NCI-H1417 treated with DMSO at 0.1 percent for 48 hours (cell line): ENCODE data around the gene CHCHD2.
"Not testable (repeated sequence)": the region's sequence is repeated elsewhere in the genome, so short reads cannot be mapped to it uniquely, and the experiment has no call there.

Experiments used
- DNase-seq: peaks from one replicate; lab custom pipeline; 2025; lab: John Stamatoyannopoulos, UW

CHCHD2 gene, protein sequence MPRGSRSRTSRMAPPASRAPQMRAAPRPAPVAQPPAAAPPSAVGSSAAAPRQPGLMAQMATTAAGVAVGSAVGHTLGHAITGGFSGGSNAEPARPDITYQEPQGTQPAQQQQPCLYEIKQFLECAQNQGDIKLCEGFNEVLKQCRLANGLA

DNA sequence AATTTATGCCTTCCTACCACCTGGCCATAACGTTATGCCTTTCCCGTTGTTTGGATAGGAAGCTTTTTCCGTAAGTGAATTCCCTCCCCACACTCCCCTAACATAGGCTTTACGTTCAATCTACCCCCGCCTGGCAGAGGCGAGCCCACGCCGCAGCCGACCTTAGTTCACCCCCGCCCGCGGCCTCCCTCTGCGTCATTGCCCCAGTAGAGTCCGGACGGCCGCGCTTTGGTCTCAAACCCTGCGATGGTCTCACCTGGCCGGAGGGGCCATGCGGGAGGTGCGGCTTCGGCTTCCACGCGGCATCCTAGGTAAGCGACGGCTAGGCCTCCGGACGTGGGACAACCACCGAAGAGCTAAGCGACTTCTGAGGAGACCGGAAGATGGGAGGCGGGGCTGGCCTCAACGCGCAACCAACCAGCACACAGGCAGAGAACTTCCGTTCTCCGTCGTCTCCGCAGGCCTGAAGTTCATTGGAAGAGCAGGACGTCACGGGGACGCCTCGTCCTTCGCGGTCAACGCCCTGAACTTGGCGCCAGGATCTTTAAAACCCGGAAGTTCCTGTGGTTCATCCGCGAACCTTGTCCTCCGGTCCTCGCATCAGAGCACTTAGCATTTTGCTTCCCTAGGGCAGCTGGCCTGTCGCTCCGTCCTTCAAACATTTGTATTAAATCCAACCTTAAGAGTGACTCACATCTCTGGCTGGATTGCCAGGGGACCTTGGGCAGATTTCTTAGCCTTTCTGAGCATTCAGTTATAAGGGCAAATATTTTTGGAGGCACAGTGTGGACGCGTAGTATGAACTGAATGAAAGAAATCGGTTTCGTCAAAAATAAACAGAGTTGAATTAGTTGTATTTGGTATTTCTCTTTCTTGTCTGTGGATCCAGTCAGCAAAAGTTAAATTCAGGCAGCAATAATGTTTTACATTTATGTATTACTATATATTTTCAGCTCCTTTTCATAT is at the start of gene CHCHD2:
CHCHD2 (minus strand) TSS at position 369 of the 966 bp plus-strand sequence; CDS start at position 306, 63 bp downstream.
- peak; percentile 93 for DNase-seq

DNA sequence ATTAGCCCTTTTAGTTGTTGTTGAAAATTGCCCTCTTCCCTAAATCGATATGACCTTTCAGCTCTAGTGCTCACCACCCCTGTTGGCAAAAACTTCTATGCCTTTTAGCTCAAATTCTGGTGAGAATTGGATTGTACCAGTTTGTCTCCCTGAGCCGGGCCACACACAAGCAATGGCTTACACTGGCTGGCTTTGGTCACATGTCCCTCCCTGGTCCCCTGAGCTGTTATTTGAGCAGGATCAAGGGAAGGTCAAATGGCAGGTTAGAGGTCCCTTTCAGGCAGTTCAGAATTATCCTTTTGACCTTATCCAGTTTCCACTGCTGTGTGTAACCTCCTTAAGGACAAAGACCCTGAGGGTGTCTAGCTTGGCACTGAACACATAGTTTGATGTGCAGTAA is 24.8 kb upstream of the CHCHD2 start:
- not testable (repeated sequence) for DNase-seq

DNA sequence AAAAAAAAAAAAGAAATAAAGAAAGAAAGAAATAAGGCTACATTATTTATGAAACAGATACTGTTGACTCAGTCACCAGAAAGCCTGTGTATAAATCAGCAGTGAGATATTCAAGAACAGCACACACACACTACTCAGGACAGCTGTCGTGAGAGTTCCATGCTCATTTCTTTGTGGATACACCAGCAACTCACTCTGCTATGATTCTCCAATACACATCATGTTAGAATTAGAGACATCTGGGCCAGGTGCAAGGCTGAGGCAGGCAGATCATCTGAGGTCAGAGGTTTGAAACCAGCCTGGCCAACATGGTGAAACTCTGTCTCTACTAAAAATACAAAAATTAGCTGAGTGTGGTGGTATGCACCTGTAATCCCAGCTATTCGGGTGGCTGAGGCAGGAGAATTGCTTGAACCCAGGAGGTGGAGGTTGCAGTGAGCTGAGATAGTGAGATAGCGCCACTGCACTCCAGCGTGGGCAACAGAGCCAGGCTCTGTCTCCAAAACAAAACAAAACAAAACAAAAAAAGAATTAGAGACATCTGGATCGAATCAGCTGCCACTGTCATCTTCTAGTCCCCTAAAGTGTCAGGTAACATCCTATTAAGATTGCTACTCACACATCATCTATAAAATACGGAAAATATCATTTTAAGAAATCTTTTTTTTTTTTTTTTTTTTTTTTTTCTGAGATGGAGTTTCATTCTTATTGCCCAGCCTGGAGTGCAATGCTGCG is 21.1 kb upstream of the CHCHD2 start:
- DNase-seq: no peak

DNA sequence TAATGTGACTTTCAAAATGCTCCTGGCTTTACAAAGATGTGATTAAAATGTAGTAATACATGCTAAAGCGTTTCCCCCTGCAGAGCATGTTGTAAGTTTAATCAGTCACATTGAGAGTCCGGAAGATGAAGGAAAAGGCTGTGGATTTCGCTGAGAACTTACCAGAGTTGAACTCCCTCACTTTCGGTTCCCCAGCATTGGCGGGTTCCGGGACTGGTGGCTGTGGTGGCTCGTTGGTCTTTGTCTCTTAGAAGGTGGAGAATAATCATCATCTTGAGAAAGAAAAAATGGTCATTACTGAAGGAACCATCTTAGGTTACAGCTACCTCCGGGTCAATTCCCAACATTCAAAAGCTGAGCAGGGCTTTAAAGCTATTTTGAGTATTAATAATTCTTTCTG is 19.6 kb upstream of the CHCHD2 start:
- no peak for DNase-seq

DNA sequence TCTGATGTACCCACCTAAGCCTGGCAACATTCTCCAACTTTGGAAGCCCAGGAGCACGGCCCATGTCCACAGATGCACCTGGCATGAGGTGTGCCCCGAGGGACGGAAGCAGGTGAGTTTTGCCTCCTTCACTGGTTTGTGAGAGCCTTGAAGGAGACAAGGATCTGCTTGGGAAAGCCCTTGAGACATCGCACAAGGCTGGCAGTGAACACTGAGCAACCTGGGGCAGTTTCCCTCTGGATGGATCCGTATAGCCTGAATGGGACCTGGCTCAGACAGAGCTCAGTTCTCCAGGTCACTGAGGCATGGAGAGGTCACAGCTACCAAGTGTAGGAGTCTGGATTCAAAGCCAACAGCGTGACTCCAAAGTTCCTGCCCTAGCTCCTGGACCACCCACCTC is 18.7 kb upstream of the CHCHD2 start:
- DNase-seq: no peak

DNA sequence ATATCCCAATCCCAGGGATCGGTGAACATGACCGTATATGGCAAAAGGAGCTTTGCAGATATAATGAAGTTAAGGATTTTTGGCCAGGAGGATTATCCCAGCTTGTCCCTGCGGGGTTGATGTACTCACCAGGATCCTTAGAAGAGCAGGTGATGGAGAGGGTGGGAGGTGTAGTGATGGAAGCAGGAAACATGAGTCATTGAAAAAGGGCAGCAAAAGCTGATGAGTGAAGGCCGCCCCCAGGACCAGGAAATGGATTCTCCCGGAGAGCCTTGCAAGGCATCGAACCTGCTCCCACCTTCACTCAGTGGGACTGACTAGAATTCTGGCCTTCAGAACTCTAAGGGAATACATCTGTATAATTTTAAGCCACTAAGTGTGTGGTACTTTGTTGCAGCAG is 15.2 kb upstream of the CHCHD2 start:
- DNase-seq: no peak

DNA sequence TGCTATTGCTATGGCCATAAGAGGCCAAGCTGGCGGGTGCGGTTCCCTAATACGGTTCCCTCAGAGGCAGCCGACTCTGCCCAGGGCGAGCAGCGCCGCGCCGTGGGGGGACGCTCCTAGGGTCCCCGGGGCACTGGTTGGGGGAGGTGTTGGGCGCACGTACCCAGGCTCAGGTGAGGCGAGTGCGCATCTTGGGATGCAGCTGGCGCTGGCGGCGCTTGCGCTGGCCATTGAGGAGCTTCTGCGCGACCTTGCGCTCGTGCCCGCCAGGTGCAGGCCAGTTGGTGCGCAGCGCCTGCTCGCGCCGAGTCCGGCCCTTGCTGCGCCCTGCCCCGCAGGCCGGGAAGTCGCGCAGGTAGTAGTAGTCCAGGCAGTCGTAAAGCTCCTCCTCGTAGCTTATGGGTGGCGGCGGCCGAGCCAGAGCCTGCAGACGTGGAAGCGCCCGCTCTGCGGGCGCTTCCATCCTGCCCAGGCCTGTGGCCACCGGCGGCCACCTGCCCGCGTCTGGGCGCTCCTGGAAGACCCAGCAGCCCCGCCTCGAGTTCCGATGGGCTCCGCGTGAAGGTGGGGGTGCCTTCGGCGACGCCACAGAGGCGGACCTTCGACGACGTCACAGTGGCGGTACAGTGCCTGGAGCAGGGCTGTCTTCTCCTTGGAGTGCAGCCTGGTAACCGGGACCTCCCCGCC is 9.7 kb upstream of the CHCHD2 start, which contains the start of gene NUPR2:
NUPR2 (minus strand) TSS at position 566 of the 687 bp plus-strand sequence; CDS start at position 463, 103 bp downstream.
- no peak for DNase-seq

DNA sequence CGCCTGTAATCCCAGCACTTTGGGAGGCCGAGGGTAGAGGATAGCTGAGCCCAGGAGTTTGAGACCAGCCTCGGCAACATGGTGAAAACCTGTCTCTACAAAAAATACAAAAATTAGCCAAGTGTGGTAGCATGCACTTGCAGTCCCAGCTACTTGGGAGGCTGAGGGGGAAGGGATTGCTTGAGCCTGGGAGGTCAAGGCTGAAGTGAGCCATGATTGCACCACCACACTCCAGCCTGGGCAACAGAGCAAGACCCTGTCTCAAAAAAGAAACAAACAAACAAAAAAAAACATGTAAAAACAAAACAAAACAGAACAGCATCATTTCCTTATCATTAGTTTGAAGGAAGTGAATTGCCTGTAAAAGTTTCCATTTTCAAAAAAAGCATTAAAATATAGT is 6.0 kb upstream of the CHCHD2 start:
- not testable (repeated sequence) for DNase-seq

DNA sequence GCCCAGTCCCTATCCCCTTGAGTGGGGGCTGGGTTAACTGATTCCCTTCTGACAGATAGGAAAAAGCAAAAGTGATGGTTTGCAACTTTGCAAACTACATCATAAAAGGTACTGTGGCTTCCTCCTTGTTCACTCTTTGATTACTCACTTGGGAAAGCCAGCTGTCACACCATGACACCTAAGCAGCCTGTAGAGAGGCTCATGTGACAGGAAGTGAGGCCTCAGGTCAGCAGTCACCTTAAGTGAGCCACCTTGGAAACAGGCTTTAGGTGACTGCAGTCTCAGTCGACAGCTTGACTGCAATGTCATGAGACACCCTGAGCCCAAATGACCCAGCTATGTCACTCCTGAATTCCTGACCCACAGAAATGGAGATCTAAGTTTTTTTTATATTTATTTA is 4.3 kb upstream of the CHCHD2 start:
- no peak for DNase-seq

DNA sequence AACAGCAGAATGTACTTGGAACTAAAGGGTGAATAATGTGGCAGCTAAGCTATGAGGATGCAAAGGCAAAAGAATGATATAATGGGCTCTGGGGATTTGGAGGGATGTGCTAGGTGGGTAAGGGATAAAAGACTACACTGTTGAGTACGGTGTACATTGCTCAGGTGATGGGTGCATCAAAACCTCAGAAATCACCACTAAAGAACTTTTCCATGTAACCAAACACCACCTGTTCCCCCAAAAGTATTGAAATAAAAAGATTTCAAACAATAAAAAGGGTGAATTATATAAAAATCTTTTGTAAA is 1.6 kb upstream of the CHCHD2 start:
- no peak for DNase-seq

DNA sequence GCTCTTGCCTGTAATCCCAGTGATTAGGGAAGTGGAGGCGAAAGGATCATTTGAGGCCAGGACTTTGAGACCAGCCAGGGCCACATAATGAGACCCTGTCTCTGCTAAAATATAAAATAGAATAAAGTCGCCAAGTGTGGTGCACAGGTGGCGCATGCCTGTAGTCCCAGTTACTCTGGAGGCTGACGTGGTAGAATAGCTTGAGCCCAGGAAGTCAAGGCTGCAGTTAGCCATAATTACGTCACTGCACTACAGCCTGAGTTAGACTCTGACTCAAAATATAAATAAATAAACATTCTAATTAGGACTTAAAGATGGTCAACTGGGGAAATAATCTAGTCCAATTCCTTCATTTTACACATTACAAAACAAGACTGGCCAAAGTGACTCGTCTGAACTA is 768 bp downstream of the CHCHD2 start:
- DNase-seq: peak; percentile 11

DNA sequence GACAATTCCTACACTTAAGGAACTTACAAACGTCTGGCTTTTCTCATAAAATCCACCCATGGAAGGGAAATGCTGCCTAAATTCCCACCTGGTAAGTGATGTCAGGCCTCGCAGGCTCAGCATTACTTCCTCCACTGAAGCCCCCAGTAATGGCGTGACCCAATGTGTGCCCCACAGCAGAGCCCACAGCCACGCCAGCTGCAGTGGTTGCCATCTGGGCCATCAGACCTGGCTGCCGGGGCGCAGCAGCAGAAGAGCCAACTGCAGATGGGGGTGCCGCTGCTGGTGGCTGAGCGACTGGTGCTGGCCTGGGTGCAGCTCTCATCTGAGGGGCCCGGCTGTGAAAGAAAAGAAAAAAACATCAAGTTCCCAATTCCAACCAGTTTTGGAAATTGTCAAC is 2.1 kb downstream of the CHCHD2 start:
- not testable (repeated sequence) for DNase-seq

DNA sequence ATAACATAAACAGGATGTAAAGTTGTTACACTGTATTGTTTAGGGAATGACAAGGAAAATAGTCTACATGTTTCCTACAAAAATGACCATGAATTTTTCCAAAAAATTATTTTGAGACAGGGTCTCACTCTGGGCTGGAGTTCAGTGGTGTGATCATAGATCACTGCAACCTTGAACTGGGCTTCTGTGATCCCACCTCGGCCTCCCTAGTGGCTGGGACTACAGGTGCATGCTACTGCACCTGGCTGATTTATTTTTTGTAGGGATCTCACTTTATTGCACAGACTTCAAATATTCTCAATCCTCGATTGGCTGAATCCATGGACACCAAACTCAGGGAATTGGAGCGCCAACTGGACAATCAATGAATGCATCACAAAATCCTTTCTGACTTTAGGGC is 6.6 kb downstream of the CHCHD2 start:
- DNase-seq: no peak

DNA sequence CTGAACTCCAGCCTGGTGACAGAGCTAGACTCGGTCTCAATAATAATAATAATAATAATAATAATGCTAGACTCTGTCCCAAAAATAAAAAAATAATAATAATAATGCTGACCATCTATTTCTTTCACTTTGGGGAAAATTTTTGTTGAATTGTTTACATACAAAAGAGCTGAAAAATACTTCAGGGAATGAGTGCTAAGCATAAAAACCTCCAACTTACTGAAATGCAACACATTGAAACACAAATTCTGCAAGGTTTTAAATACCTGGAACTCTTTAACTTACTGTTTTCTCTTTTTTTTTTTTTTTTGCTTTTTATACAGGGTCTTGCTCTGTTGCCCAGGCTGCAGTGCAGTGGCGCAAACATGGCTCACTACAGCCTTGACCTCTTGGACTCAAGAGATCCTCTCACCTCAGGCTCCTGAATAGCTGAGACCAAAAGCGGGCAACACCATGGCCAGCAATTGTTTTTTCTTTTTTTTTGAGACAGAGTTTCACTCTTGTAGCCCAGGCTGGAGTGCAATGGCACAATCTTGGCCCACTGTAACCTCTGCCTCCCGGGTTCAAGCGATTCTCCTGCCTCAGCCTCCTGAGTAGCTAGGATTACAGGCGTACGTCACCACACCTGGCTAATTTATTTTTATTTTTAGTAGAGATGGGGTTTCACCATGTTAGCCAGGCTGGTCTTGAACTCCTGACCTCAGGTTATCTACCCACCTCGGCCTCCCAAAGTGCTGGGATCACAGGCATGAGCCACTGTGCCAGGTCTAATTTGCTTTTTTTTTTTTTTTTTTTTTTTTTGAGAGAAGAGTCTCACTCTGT is 7.9 kb downstream of the CHCHD2 start:
- not testable (repeated sequence) for DNase-seq

DNA sequence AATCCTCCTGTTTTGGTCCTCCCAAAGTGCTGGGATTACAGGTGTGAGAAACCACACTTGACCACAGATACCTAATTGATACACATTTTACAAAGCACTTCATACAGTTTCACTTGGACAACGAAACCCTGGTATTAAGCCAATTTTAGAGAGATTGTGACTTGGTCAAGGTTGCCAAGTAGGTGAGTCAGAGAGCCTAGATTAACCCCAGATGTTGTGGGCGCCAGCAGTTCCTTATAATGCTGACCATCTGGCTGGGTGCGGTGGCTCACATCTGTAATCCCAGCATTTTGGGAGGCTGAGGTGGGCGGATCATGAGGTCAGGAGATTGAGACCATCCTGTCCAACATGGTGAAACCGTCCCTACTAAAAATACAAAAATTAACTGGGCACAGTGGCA is 8.6 kb downstream of the CHCHD2 start:
- DNase-seq: no peak

DNA sequence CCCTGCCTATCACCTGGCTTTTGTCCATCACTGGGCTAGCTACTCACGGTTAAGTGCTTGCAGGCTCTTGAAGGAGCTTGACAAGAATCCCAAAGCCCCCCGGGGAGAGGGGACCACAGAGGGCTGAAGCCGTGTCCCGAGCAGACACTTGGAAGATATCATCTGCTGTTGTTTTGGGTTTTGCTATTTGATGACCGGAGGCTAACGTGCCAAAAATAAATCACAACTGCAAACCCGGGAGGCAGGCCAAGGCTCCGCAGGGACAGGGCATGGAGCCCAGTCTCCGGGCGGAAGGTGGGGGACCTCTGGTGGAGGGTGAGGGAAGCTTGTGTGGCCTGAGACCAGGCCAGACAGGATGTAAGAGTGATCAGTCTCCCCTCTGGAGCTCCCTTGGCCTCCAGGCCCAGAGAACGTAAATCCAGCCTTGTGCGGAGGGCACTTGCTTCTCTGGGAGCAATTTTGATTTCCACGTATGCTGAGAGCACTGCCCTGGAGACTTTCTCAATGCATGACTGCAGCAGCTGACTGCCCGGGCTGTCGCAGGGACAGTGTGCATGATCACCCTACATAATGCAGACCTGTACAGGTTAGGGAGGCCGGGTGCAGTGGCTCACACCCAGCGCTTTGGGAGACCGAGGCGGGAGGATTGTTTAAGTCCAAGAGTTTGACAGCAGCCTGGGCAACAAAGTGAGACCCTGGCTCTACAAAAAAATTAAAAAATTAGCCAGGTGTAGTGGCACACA is 13.3 kb downstream of the CHCHD2 start, which contains the start of gene PHKG1:
PHKG1 (minus strand) TSS at position 164 of the 743 bp plus-strand sequence. CDS start 4,011 bp downstream, outside the sequence.
- DNase-seq: no peak

DNA sequence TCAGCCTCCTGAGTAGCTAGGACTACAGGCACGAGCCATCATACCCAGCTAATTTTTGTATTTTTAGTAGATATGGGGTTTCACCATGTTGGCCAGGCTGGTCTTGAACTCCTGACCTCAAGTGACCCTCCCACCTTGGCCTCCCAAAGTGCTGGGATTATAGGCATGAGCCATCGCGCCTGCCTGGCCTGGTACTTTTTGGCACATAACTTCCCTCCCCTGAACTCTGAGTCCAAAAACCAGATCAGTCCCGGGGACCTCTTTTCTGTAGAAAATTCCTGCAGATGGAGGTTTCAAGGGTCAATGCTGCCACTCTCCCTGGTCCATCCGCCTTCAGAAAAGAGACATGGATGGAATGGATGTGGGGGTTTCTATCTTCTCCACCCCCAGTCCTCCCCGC is 13.9 kb downstream of the CHCHD2 start:
- DNase-seq: not testable (repeated sequence)

DNA sequence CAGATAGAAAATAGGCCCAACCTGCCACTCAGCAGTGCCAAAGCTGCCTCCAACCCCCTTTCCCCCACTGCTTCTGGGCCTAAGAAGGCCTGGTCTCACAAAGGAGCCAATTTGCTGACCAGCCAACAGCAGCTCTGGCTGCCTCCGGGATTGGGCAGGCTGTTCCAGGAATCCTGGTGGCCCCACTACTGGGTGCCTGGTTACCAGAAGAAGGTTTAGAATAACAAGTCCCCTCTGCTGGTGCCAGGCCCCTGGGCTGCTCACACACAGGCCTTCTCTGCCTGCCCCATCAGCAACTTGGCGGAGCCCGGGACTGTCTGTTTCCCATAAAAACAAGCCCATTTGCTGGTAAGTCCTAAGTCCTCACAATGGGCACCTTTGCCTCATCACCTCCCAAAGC is 14.7 kb downstream of the CHCHD2 start:
- no peak for DNase-seq

DNA sequence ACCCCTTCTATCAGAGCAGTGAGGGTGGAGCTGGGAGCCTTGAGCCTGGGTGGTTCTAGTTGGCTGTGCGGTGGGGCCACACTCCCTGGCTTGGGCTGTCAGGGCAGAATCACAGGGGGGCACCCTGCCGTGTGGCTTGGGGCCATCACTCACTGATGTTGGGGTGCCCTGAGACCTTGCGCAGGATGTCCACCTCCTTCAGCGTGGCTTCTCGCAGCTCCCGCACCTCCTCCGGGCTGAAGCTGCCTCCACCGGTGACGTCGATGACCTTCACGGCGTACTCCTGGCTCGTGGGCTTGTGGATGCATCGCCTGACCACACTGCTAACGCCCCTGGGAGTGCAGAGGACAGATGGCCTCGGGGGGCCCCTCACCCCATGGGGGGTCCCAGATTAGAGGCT is 18.8 kb downstream of the CHCHD2 start:
- no peak for DNase-seq

DNA sequence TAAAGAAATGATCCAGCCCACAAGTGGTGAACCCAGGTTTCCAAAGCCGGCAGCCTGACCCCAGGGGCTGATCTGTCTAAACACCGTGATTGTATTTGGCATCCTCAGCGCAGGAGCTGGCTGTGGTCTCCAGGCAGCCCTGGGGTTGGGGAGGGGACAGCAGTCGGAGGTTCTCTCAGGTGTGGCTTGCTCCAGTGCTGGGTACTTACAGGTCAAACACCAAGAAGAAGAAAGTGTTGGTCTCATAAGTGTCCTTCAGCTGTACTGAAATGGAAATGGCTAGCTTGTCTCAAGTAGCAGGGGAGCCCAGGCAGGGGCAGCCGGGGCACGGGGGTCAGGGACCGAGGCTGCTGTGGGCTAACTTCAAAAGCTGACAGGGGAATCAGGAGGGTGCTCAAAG is 19.5 kb downstream of the CHCHD2 start:
- no peak for DNase-seq
